MM.1S (cell line): ENCODE results near the gene ACTN3.

Experiments used
- DNase-seq: peaks from one replicate; pipeline ENCODE4 v3.0.0-alpha.2; 2015
- H2AFZ ChIP-seq: fragments of 300-600 bp; sonication (generic); 2 replicates; pipeline ENCODE4 v1.6.0; 2016; ENCODE audit warnings: antibody characterized with exemption, low read length
- H3F3A ChIP-seq: fragments of 300-600 bp; sonication (generic); 2 replicates; pipeline ENCODE4 v1.6.1; 2016; ENCODE audit warnings: mild to moderate bottlenecking, antibody characterized with exemption, low read length, moderate library complexity, mixed read lengths; ENCODE audit not compliant: insufficient read depth
- H3K27ac ChIP-seq: fragments of 300-600 bp; sonication (generic); 2 replicates; pipeline ENCODE4 v1.5.1; 2016; ENCODE audit warnings: mild to moderate bottlenecking, low read length
- H3K27me3 ChIP-seq: fragments of 300-600 bp; sonication (generic); replicated peaks from 2 replicates; pipeline ENCODE4 v1.6.0; 2016; ENCODE audit warnings: low read length; ENCODE audit not compliant: insufficient read depth
- H3K36me3 ChIP-seq: fragments of 300-600 bp; sonication (generic); replicated peaks from 2 replicates; pipeline ENCODE4 v1.6.1; 2016; ENCODE audit warnings: mild to moderate bottlenecking, low read length, mixed read lengths; ENCODE audit not compliant: insufficient read depth
- H3K4me1 ChIP-seq: fragments of 300-600 bp; sonication (generic); 2 replicates; pipeline ENCODE4 v1.6.1; 2016; ENCODE audit warnings: low read length, mixed read lengths
- H3K4me2 ChIP-seq: fragments of 300-600 bp; sonication (generic); 2 replicates; pipeline ENCODE4 v1.6.0; 2016; ENCODE audit warnings: low read depth, low read length
- H3K4me3 ChIP-seq: fragments of 300-600 bp; sonication (generic); 2 replicates; pipeline ENCODE4 v1.5.1; 2016; ENCODE audit warnings: low read length, mixed read lengths
- H3K79me2 ChIP-seq: fragments of 300-600 bp; sonication (generic); 2 replicates; pipeline ENCODE4 v1.6.1; 2016; ENCODE audit warnings: mixed run types, low read length, mixed read lengths
- H3K9ac ChIP-seq: fragments of 300-600 bp; sonication (generic); 2 replicates; pipeline ENCODE4 v1.6.1; 2016; ENCODE audit warnings: low read length, mixed read lengths
- H3K9me2 ChIP-seq: fragments of 300-600 bp; sonication (generic); replicated peaks from 2 replicates; pipeline ENCODE4 v1.6.1; 2016; ENCODE audit warnings: mild to moderate bottlenecking, low read length, mixed read lengths; ENCODE audit not compliant: insufficient read depth
- H3K9me3 ChIP-seq: fragments of 300-600 bp; sonication (generic); replicated peaks from 2 replicates; pipeline ENCODE4 v1.6.1; 2016; ENCODE audit warnings: mild to moderate bottlenecking, low read length, mixed read lengths; ENCODE audit not compliant: insufficient read depth
- H4K20me1 ChIP-seq: fragments of 300-600 bp; sonication (generic); 2 replicates; pipeline ENCODE4 v1.6.1; 2016; ENCODE audit warnings: mild to moderate bottlenecking, low read length, moderate library complexity, mixed read lengths; ENCODE audit not compliant: insufficient read depth
- CTCF ChIP-seq: fragments of 300-600 bp; sonication (generic); IDR thresholded peaks from 2 replicates; pipeline ENCODE4 v1.5.1; 2016; ENCODE audit warnings: antibody characterized with exemption, low read length, mixed read lengths
- EZH2 ChIP-seq: fragments of 300-600 bp; sonication (generic); optimal IDR thresholded peaks from 2 replicates; pipeline ENCODE3; 2017; ENCODE audit warnings: low read depth, mild to moderate bottlenecking, antibody characterized with exemption, low read length, mixed read lengths
- EZH2phosphoT487 ChIP-seq: fragments of 300-600 bp; sonication (generic); IDR thresholded peaks from 2 replicates; pipeline ENCODE4 v1.6.1; 2018; ENCODE audit warnings: antibody characterized with exemption, low read length

Gene ACTN3

GRCh38 chr11:66505276-66505816 lies 41.4 kb upstream of the ACTN3 start:
- Histone ChIP-seq H3K4me3 (no peak overlapping the region), H3K27me3 (no peaks in the 10 kb centered on the region), H3F3A (no peaks in the 10 kb centered on the region), H3K9ac (no peak overlapping the region), H3K4me1 (no peaks in the 10 kb centered on the region), H3K79me2 (no peaks in the 10 kb centered on the region), H4K20me1 (no peaks in the 10 kb centered on the region), H3K9me3 (no peaks in the 10 kb centered on the region), H3K27ac (no peak overlapping the region), H3K36me3 (no peaks in the 10 kb centered on the region; the same call in 1 of the 2 replicates), H3K4me2 (no peak overlapping the region), H3K9me2 (no peaks in the 10 kb centered on the region), H2AFZ (no peak overlapping the region)
- no peak for DNase-seq
- no peak for TF ChIP-seq EZH2
- TF ChIP-seq EZH2phosphoT487 = no peak
- TF ChIP-seq CTCF = no peak

GRCh38 chr11:66509131-66509561 lies 37.6 kb upstream of the ACTN3 start:
- H3K27ac ChIP-seq = no peak overlapping the region
- H3K9me3 ChIP-seq = no peaks in the 10 kb centered on the region
- H3K27me3 ChIP-seq = no peaks in the 10 kb centered on the region
- H3K4me2 ChIP-seq = no peak overlapping the region
- no peaks in the 10 kb centered on the region for H3K9me2 ChIP-seq
- no peak for DNase-seq
- no peak overlapping the region for H3K9ac ChIP-seq
- H4K20me1 ChIP-seq = no peaks in the 10 kb centered on the region
- no peaks in the 10 kb centered on the region; the same call in 1 of the 2 replicates for H3K36me3 ChIP-seq
- peaks cover 4% of the 10 kb centered on the region; the same call in 1 of the 2 replicates for H3K4me1 ChIP-seq
- no peak overlapping the region for H2AFZ ChIP-seq
- peaks cover 13% of the 10 kb centered on the region for H3K79me2 ChIP-seq
- no peaks in the 10 kb centered on the region for H3F3A ChIP-seq
- TF ChIP-seq EZH2 = no peak
- no peak for TF ChIP-seq EZH2phosphoT487
- H3K4me3 ChIP-seq = no peak overlapping the region

GRCh38 chr11:66510271-66510989 lies 36.3 kb upstream of the ACTN3 start, which contains the start of gene BBS1:
Gene BBS1 (plus strand): TSS chr11:66510635. CDS start chr11:66510660, 25 bp downstream.
- DNase-seq = peak; percentile 69
- H3K27me3 ChIP-seq = no peaks in the 10 kb centered on the region
- H2AFZ ChIP-seq = peak within 1 kb of the TSS; percentile 84
- H3K36me3 ChIP-seq = no peaks in the 10 kb centered on the region; the same call in 1 of the 2 replicates
- peaks cover 4% of the 10 kb centered on the region; the same call in 1 of the 2 replicates for H3K4me1 ChIP-seq
- H3K27ac ChIP-seq = no peak within 1 kb of the TSS
- TF ChIP-seq EZH2phosphoT487 = no peak
- TF ChIP-seq EZH2 = no peak
- TF ChIP-seq CTCF = no peak
- peak within 1 kb of the TSS; percentile 63; the same call in 1 of the 2 replicates for H3K9ac ChIP-seq
- H3K79me2 ChIP-seq = peaks cover 13% of the 10 kb centered on the region
- no peaks in the 10 kb centered on the region for H4K20me1 ChIP-seq
- H3K9me3 ChIP-seq = no peaks in the 10 kb centered on the region
- H3K4me2 ChIP-seq = peak within 1 kb of the TSS; percentile 95
- no peaks in the 10 kb centered on the region for H3K9me2 ChIP-seq
- no peaks in the 10 kb centered on the region for H3F3A ChIP-seq
- H3K4me3 ChIP-seq = peak within 1 kb of the TSS; percentile 93
